ENCODE measurements around the gene SLC43A2.

DNA sequence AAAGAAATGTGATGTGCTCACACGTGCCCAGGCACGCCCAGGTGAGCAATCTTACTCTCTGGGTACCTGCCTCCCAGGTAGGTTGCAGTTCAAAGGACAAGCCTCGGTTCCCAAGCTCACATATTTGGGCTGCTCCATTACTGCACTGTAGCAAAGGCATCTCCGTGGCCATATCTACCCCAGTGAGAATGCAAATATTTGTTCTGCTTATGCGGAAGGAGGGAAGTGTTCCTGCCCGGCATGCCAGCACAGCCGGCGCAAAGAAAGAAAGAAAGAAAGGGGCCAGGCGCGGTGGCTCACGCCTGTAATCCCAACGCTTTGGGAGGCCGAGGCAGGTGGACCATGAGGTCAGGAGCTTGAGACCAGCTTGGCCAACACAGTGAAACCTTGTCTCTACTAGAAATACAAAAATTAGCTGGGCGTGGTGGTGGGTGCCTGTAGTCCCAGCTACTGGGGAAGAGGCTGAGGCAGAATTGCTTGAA is 30.7 kb downstream of the SLC43A2 start:
- TF ChIP-seq CTCF (IDR thresholded peaks at IDR 0.05; ENCODE audit: low read length) (no peak), EZH2phosphoT487 (IDR thresholded peaks at IDR 0.05; ENCODE audit: low read length) (no peak)

All from MM.1S (cell line).